GM21381 (cell line): ENCODE results near the gene IFNL3.
"Not testable (repeated sequence)": the region's sequence is repeated elsewhere in the genome, so short reads cannot be mapped to it uniquely, and the experiment has no call there.

Experiments used
- ATAC-seq: cut with Tn5 transposase; IDR thresholded peaks from one replicate; pipeline ENCODE4 v1.9.1; 2021; ENCODE audit warnings: mild to moderate bottlenecking, moderate library complexity; ENCODE audit not compliant: unreplicated experiment

IFNL3 gene

DNA sequence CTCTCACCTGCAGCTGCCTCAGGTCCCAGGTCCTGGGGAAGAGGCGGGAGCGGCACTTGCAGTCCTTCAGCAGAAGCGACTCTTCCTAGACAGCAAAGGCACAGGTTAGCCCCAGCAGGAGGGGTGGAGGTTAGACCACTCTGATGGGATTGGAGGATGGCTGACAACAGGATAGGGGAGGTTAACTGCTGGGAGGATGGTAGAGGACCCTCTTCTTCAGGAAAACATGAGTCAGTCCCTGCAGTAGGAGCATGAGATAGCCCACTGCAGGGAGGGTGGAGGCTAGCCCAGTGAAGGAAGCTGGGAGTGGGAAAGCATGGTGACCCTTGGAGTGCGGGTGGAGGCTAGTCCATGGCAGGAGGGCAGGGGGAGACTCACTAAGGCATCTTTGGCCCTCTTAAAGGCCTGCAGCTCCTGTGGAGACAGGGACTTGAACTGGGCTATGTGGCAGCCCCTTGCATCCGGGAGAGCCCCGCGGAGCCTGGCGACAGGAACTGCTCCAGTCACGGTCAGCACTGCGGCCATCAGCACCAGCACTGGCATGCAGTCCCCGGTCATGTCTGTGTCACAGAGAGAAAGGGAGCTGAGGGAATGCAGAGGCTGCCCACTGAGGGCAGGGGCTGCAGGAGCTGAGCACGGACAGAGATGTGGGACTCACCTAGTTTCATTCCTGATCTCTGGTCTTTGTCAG lies at the start of gene IFNL3:
Gene IFNL3 (minus strand): TSS at position 597 of the 691 bp plus-strand sequence. CDS start 39 bp downstream, at position 558.
- ATAC-seq, result not testable (repeated sequence)

DNA sequence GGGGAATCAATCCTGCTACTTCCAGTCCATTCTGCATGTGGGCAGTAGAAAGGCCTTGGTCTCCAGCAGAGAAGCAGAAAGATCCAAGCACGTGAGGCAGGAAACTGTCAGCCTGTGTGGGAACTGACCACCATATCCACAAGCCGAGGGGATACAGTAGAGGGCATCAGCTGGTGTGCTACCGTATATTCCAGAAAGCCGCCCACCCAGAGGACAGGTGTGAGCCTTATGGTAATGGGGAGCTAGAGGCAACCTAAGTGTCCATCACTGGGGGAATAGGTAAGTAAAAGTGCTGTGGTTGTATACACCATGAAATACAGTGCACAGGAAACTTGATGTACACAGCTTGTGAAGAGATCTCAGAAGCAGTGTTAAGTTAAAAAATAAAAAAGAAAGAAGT lies 48.6 kb upstream of the IFNL3 start:
- ATAC-seq, result no peak

DNA sequence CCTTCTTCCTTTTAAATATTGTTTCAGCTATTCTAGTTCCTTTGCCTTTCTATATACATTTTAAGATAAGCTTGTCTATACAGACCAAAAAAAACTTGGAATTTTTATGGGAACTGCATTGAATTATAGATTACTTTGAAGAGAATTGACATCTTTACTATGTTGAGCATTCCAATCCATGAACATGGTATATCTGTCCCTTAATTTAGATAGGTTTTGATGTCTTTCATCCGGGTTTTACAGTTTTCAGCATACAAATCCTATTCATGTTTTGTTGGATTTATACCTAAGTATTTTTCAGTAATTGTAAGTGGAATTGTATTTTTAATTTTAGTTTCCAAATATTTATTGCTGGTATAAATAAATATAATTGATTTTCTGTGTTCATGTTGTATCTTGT lies 39.2 kb upstream of the IFNL3 start:
- no peak for ATAC-seq

DNA sequence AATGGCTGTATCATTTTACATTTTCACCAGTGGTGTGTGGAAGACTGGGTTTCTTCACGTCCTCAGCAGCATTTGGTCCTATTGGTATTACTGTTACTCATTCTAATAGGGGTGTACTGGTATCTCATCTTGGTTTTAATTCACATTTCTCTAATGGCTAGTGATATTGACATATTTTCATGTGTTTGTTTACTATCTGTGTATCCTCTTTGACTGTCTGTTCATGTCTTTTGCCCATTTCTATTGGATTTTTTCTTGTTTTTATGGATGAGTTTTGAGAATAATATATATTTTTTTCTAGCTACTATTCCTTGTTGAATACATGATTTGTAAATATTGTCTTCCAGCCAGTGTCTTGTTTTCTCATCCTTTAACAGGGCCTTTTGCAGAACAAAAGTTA lies 37.2 kb upstream of the IFNL3 start:
- ATAC-seq, result no peak

DNA sequence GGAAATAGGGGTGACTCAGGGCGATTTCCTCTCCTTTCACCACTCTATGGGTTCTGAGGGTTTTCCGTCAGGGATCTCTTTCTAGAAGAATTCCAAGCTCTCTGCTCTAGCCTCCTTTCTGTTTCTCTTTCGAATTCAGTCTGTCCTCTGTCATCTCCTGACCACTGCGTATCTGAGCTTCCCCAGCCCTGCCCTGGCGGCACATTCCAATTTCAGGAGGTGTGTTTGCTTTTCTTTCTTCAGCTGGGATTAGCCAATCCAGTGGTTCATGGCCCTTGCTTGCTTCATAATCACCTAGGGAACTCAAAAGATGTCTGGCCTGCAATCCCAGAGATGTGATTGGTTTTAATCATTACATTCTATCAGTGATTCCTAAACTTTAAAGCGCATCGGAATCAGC lies 32.8 kb upstream of the IFNL3 start:
- no peak for ATAC-seq

DNA sequence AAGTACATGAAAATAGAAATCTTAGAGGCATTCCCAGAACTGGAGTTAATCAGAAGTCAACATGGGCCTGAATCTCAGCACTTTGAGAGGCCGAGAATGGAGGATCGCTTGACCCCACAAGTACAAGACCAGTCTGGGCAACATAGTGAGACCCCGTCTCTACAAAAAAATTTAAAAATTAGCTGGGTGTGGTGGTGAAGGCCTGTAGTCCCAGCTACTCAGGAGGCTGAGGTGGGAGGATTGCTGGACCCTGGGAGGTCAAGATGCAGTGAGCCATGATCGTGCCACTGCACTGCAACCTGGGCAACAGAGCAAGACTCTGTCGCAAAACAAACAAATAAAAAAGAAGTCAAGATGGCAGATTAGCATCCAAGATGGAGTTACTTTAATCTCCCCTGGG lies 31.9 kb upstream of the IFNL3 start:
- no peak for ATAC-seq

DNA sequence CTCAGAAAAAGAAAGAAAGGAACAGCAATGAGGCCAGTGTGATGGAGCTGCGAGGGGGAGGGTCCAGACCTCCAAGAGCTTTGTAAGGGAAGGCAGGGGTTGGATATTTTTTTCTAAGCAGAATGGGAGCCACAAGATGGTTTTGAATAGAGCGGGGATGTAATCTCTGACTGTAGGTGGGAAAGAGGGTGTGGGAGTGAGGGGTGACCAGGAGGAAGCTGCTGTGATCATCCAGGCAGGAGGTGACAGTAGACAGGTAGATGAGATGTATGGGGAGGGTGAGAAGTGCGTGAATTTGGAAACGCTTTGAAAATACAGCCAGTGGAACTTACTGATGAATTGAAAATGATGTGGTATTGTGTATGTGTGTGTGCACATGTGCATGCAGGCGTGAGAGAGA lies 30.8 kb upstream of the IFNL3 start:
- ATAC-seq, result no peak

DNA sequence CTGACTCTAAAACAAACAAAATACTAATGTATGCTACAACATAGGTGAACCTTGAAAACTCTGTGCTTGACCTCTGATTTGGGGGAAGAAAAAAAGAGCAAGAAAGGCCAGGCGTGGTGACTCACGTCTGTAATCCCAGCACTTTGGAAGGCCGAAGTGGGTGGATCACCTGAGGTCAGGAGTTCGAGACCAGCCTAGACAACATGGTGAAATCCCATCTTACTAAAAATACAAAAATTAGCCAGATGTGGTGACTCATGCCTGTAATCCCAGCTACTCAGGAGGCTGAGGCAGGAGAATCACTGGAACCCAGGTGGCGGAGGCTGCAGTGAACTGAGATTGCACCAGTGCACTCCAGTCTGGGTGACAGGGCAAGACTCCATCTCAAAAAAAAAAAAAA lies 29.1 kb upstream of the IFNL3 start:
- not testable (repeated sequence) for ATAC-seq

DNA sequence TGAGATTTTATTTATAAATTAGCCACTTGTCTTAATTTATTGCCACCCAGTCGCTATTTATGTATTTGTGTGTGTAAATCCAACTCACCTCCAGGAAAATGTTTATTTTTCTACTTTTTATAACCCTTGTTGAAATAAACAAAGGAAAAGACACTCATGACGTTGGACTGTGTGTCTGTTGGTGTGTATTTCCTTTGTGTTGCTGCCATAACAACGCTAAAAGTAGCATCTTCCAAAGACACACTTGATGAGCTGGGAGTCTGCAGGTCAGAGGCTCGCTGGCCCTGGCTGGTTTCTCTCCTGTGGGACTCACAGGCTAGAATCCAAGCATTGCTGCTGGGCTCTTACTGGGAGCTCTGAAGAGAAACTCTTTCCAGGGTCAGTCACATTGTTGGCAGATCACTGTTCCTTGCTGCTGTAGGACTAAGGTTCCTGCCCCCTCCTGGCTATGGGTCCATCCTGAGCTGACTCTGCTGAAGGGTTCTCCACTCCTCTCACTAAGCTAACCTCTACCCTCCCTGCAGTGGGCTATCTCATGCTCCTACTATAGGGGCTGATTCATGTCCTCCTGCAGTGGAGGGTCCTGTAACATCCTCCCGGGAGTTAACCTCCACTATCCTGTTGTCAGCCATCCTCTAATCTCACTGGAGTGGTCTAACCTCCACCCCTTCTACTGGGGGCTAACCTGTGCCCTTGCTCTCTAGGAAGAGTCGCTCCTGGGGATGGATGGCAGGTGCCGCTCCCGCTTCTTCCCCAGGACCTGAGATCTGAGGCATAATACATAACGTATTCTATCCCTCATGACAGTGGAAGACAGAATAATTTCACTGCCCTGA lies 25.4 kb upstream of the IFNL3 start:
- ATAC-seq, result no peak

DNA sequence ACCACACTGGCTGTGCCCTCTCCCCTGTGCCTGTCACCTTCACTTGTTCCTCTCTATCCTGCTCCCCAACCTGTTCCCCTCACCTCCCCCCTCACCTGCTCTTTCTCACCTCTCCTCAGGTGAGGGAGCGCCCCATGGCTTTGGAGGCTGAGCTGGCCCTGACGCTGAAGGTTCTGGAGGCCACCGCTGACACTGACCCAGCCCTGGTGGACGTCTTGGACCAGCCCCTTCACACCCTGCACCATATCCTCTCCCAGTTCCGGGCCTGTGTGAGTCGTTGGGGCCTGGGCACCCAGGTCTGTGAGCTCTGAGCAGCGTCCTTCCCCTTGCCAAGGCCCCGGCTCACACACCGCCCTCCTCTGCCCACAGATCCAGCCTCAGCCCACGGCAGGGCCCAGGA lies 24.6 kb upstream of the IFNL3 start:
- not testable (repeated sequence) for ATAC-seq

DNA sequence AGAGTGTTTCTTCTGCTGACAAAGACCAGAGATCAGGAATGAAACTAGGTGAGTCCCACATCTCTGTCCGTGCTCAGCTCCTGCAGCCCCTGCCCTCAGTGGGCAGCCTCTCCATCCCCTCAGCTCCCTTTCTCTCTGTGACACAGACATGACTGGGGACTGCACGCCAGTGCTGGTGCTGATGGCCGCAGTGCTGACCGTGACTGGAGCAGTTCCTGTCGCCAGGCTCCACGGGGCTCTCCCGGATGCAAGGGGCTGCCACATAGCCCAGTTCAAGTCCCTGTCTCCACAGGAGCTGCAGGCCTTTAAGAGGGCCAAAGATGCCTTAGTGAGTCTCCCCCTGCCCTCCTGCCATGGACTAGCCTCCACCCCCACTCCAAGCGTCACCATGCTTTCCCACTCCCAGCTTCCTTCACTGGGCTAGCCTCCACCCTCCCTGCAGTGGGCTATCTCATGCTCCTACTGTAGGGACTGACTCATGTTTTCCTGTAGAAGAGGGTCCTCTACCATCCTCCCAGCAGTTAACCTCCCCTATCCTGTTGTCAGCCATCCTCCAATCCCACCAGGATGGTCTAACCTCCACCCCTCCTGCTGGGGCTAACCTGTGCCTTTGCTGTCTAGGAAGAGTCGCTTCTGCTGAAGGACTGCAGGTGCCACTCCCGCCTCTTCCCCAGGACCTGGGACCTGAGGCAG lies 23.9 kb upstream of the IFNL3 start:
- not testable (repeated sequence) for ATAC-seq

DNA sequence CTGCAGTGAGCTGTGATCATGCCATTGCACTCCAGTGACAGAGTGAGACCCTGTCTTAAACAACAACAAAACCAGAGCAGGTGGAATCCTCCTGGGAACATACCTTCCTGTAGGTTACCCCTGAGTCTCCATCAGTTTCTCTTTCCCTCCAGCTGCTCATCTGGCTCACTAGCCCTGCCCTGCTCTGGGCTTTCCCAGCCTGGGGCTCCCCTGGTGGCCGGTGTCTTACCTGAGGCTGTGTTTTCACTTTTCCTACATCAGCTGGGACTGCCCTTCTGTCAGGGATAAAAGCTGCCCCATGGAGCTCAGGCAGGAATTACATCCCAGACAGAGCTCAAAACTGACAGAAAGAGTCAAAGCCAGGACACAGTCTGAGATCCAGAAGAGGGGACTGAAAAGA lies 23.3 kb upstream of the IFNL3 start, which contains the start of gene IFNL2:
Gene IFNL2 (plus strand): TSS at position 312 of the 400 bp plus-strand sequence. CDS start 173 bp downstream, outside the sequence.
- not testable (repeated sequence) for ATAC-seq

DNA sequence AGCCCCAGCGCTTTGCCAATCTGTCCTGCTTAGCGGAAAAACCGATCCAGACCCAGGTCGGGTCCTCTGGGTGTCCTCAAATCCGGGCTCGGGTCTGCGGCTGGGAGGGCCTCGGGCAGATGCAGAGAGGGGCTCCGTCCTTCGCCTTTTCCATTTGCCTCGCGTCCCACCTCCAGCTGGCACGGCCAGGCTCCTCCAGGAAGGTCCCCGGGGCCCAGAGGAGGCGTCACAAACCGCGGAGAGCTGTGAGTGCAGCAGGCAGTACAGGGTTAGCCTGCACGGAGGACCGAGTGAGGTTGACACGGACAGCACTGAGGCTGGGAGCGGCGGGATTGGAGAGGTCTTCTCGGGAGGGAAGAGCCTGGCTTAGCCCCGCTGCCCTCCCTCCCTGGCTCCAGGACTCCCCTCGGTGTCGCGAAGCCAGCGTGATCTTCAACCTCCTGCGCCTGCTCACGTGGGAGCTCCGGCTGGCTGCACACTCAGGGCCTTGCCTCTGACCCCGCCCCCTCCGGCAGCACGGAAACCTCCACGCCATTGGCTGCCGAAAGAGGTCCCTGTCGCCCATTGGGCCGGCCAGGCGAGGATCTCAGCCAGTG lies 20.6 kb upstream of the IFNL3 start:
- ATAC-seq, result no peak

DNA sequence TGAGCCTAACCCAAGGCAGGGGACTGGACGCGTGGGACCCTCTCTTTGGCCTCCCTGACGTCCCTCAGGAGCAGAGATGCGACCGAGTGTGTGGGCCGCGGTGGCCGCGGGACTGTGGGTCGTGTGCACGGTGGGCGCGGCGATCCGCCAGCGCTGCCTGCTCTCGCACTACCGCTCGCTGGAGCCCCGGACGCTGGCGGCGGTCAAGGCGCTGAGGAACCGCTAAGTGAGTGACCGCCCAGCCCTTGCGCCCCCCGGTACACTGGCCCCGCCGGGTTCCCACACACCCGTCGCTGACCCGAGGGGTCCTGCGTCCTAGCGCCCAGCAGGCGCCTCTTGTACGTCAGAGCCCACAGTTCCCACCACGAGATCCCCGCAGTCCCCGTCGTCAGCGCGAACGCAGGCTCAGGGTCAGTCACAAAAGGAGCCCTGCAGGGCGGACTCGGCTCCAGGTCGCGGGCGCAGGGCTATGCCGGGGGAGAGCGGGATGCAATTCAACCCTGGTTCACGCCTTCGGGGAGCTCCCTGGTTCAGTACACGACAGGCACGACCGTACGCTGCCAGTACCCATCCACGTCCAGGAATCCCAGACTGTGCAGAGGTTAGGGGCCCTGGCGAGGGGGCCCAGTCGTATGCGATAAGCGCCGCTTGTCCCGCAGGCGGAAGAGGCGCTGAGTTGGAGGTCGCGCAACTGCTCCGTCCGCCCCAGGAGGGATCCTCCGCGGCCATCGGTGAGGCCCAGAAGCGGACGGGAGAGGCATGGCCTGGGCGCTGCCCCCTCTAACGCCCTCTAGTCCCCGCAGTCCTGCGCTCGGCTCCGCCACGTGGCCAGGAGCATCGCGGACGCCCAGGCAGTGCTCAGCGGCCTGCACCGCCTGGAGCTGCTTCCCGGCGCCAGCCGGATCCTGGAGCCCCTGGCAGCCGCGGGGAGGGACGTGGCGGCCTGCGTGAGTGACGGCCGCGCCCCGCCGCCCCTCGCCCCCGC lies 19.8 kb upstream of the IFNL3 start:
- ATAC-seq, result no peak

DNA sequence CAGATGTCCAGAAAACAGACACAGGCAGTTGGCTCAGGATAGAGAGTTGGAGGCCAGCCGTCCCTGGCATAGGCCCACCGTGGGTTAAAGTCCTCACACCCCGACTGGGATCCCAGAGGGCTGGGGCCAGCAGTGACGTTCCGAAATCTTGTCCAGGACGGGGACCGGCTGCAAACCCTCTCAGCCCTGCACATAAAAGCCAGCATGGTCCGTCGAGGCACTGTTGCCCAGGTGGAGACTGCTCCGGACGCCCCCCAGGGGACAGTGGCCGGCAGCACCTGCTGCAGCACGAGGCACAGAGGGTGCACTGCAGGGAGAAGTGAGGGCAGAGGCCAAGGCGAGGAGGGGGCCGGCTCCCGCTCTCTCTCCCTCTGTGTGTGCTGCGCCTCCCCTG lies 19.1 kb upstream of the IFNL3 start:
- no peak for ATAC-seq

DNA sequence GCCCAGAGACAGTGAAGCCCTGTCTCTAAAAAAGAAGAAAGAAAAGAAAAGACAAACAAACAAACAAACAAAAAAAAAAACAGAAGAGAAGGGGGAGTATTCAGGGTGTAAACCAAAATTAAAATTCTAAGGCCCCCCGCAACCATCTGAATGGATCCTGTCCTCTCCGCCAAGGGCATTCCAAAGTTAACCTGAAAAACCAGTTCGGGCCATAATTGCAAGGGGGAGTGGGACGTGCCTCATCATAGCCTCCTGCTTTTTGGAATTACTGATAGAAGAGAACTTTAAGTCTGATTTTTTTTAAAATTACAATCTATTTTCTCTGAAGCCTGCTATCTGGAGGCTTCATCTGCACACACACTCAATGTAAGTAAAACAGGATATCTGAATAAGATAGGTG lies 17.7 kb upstream of the IFNL3 start:
- no peak for ATAC-seq

DNA sequence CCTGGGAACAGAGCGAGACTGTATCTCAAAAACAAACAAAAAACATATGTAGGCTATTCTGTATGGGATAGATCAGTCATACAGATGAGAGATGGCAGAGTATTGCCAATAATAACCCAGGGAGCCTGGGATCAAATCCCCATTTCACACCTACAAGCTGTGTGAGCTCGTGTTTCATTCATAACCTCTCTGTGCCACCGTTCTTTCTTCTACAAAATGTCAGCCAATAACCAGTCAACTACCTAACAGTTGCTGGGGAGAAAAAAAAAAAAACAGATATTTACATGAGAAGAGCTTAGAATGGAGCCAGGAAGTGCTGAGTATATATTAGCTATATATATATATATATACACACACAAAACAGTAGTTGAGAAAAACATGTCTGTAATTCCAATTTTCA lies 16.9 kb upstream of the IFNL3 start:
- no peak for ATAC-seq

DNA sequence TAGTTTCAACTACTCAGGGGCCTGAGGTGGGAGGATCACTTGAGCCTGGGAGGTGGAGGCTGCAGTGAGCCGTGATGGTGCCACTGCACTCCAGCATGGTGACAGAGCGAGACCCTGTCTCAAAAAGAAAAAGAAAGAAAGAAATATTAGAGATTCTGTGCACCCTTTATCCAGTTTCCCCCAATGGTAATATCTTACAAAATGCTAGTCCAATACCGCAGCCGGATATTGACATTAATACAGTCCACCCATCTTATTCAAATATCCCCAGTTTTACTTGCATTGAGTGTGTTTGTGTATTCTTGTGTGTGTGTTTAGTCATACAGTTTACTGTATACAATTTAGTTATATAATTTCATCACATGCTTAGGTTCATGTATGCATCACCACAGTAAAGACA lies 12.4 kb upstream of the IFNL3 start:
- no peak for ATAC-seq

DNA sequence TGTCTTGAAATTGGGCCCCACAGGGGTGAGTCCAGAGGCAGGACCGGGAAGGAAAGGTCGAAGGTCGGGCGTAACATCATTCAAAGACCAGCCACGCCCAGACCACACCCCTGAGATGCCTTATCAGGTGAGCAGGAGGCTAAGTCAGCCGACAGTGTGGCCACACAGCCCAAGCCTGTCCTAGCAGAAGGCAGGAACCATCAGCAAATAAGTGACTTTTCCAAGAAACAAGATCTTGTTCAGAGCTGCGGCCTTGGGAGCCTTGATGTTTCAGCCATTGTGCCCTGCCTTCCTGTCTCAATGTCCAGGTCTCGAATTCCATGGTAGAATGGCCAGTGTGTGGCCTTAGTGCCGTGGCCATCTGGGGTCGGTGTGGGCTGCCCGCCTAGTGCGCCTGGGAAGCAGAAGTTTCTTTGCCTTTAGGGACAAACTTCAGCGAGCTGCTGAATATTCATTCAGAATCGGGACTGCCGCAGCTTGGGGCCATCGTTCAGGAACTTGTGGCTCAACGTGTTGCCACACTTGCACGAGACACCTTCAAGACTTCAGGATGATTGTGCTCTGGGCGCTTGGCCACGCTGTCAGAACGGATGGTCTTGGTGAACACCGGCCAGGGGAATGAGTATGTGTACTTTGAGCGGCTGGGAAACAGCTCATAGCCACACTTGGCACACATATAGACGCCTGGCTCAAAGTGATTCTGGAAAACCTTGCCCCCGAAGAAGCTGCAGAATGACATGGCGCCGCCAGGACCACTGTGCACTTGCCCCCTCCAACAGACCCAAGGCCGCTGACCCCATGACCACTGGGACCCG lies 9.9 kb upstream of the IFNL3 start:
- ATAC-seq, result no peak
